SU-DHL-6 (cell line): ENCODE results near the gene GPR176.

Experiments
- CTCF ChIP-seq: fragments of 200-600 bp; sonication (generic); IDR thresholded peaks from one replicate; pipeline ENCODE4 v1.5.1; 2017; ENCODE audit warnings: antibody characterized with exemption, mild to moderate bottlenecking, low read length, moderate library complexity; ENCODE audit not compliant: insufficient read depth, poor library complexity, severe bottlenecking
- EZH2phosphoT487 ChIP-seq: fragments of 200-600 bp; sonication (generic), shearing (Covaris generic); conservative IDR thresholded peaks from 2 replicates; pipeline ENCODE4 v1.6.1; 2018; ENCODE audit warnings: mild to moderate bottlenecking, antibody characterized with exemption, low read length, moderate library complexity, mixed read lengths

GRCh38 chr15:39888243-39888642, 31.8 kb downstream of the GPR176 start:
- TF ChIP-seq CTCF, result no peak
- no peak for TF ChIP-seq EZH2phosphoT487
